ELF-1 (cell line): ENCODE results near the gene HSP90B1.
A peak's percentile ranks its signal among the peaks of the same experiment; 100 is the strongest.

Source experiments
- DNase-seq: peaks from one replicate; pipeline ENCODE4 v3.0.0-alpha.2; 2016; ENCODE audit warnings: low read depth, low spot score

Gene HSP90B1

GRCh38 chr12:103930034-103930786, at the start of gene HSP90B1:
TSS of gene HSP90B1 (plus strand) at chr12:103930410. CDS start at chr12:103930516, 106 bp downstream.
- DNase-seq, result peak; percentile 100

- DNase-seq, result no peak
Measured at GRCh38 chr12:103881261-103881660, 48.9 kb upstream of the HSP90B1 start.

DNA sequence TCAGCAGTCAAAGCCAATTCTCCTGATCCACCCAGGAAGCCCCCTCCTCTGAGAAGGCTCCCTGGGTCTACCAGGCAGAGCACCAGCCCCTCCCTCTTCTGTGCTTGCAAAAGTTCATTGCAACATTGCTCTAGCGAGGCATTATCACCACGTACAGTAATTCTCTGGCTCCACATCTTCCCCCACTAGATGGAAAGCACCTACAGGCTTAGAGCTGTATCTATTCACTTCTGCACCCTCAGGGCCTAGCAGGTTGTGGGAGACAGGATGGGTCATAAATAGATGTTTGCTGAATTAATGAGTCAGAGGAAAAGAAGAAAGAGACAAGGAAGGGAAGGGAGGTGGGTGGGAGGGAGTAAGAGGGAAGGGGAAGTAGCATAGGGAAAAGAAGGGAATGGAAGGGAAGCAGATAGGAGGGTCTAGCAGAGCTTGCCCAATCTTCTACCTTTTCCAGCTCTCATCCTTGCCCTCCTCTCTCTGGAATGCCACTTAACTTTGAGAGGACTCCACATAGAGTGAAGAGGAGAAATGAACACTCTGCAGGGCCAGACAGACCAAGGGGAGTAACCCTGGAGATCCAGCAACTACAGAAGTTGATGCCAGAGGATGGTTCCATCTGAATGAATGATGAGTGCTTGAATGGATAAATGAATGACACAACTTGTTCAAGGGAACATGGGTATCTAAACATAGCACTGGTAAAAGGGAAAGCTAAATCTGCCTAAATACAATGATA, 47.2 kb upstream of the HSP90B1 start:
- DNase-seq, result no peak

- no peak for DNase-seq
Measured at GRCh38 chr12:103883908-103884307, 46.3 kb upstream of the HSP90B1 start.

GRCh38 chr12:103884316-103884715, 45.9 kb upstream of the HSP90B1 start:
- no peak for DNase-seq

- DNase-seq, result no peak
Measured at GRCh38 chr12:103886195-103886797, 43.9 kb upstream of the HSP90B1 start.

DNA sequence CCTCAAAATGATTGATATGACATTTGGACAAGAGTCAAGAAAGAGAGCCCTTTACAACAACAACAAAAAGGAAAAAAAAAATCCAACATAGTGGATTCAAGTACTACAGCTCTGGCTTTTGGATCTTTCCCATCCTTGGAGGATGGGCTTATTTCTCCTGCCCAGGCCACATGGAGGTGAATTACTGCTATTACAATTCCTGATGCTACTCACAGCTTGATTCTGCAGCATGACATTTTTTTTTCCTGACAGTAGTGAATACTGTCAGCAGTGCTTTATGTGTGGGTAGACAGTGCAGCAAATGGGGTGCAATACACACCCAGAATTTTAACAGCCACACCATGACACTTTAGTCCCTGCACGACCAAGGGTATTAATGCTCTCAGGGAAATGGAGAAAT, 42.5 kb upstream of the HSP90B1 start:
- no peak for DNase-seq

GRCh38 chr12:103897316-103897715, 32.9 kb upstream of the HSP90B1 start:
- no peak for DNase-seq

DNA sequence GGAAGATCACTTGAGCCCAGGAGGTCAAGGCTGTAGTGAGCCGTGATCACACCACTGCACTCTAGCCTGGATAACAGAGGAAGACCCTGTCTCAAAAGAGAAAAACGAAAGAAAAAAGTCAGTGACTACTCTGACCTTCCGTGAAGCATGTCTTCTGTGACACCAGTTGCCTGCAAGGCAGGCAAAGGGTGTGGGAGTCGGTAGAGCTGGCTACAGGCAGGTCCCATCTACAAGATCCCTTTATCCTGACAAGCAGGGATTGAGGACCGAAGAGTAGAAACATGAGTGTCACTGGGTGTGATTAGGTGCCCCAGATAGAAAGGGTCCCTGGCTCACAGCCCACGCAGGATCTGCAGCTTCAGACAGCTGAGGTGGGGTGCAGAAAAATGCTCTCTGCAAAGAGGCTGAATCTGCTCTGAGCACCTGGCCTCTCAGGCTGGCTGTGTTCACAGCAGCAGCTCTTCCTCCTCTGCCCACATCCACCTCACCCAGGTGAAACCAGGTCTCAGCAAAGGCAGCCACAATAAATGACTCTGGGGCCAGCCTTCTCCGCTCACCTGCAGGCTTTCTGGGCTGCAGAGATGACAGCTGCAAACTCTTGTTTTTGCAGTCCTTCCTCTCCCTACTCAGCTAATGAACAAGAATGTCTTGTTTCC, 28.6 kb upstream of the HSP90B1 start:
- no peak for DNase-seq

- DNase-seq, result no peak
Measured at GRCh38 chr12:103903993-103904392, 26.2 kb upstream of the HSP90B1 start.

DNA sequence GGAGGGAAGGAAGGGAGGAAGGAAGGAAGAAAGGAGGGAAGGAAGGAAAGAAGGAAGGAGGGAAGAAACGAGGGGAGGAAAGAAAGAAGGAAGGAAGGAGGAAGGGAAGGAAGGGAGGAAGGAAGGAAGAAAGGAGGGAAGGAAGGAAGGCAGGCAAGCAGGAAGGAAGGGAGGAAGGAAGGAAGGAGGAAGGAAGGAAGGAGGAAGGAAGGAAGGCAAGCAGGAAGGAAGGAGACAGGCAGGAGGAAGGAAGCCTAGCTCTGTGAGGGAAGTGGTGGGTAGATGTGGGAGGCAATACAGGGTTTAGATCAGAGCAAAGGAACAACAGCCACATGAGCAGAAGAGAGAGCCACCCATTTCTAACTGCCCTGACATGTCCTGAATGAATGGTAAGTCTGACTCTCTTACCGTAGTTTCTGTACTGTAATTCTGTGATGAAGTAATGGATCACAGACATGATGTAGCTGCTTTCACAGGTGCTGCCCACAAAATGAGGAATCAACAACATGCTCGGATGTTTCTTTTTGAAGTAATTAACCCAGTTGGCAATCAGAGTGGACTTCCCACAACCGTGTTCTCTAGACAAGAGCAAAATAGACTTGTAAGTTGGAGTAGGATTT, 24.4 kb upstream of the HSP90B1 start:
- DNase-seq, result no peak

DNA sequence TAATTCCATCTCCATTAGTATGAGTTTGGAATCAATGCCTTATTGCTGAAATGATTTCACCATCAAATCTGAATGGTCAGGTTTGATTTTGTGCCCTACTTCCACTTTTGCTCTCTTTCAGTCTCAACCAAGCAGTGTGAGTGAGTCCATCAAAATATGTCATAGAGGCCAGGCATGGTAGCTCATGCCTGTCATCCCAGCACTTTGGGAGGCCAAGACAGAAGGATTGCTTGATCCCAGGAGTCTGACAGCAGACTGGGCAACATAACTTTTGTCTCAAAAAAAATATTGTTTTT, 22.0 kb upstream of the HSP90B1 start:
- DNase-seq, result no peak

DNA sequence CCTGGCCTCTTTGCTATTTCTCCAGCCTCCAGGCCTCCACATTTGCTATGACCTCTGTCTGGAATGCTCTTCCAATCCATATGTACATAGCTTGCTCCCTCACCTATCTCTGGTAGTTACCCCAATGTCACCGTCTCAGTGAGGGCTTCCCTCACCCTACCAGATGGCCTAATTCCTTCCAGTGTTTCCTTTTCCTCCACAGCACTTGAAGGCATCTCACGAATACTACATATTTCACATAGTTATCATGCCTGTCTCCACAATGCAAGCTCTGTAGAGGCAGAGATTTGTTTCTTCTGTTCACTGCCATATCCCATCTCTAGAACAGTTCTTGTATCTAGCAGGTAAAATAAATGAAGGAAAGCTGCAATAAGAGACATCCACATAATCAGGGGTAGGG, 21.3 kb upstream of the HSP90B1 start:
- no peak for DNase-seq

GRCh38 chr12:103909811-103910210, 20.4 kb upstream of the HSP90B1 start:
- no peak for DNase-seq

GRCh38 chr12:103912069-103912468, 18.1 kb upstream of the HSP90B1 start:
- DNase-seq, result no peak

DNA sequence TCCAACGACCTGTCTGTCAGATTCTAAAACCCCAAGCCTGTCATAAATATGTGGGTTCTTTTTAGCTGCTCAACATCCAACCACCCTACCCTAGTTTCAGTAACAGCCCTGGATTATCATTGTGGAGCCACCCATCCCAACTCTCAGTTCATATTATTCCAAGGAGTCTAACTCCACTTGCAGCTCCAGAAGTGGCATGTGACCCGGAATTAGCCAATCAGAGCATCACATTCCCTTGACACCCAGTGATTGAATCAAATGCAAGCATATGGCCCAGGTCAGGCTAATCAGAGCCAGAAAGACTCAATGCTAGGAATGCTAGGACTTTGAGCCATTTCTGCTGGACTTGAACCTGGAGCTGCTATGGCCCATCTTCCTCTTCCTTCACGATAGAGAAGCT, 17.1 kb upstream of the HSP90B1 start:
- no peak for DNase-seq

DNA sequence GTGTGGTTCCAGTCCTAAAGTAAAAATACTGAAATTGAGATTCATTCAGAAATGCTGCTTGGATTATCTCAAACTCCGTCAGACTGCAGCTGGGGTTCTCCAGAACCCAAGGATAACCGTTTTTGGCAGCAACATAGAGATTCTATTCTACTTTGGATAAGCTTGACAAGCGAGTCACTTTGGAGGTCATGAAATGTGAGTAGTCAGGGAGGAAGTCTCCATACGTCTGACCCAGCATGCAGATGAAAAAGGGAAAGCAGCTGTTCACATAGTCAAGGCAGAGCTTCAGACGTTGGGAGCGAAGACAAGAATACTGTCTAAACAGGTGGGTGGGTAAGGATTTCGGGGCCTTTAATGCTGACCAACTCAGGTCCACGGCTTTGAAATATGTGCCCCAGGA, 14.9 kb upstream of the HSP90B1 start:
- DNase-seq, result no peak

GRCh38 chr12:103917873-103918272, 12.3 kb upstream of the HSP90B1 start:
- DNase-seq, result no peak

DNA sequence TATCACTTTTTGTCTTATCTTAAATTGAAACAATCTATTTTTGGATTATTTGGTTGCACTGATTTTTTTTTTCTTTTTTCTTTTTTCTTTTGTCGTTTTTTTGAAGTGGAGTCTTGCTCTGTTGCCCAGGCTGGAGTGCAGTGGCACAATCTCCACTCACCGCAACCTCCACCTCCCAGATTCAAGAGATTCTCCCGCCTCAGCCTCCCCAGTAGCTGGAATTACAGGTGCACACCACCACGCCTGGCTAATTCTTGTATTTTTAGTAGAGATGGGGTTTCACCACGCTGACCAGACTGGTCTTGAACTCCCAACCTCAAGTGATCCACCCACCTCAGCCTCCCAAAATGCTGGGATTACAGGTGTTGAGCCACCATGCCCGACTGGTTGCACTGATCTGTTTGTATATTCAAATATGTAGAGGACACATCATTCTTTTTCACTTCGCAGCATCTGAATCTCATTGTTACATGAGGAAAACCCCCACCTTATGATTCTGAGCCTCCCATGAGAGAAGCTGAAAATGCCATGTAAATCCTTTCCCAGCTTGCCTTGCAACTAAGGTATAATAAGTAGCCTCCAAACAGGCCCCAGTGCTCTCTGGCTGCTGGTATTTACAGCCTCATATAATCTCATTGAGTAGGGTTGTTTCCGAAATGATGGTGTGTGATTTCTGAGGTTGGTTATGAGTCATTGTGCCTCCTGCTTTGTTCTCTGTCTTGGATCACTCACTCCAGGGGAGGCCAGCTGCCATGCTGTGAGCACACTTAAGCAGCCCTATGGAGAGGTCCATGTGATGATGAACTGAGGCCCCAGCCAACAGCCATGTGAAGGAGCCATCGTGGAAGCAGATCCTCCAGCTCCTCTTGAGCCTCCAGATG, 5.2 kb upstream of the HSP90B1 start:
- DNase-seq, result peak; percentile 35

DNA sequence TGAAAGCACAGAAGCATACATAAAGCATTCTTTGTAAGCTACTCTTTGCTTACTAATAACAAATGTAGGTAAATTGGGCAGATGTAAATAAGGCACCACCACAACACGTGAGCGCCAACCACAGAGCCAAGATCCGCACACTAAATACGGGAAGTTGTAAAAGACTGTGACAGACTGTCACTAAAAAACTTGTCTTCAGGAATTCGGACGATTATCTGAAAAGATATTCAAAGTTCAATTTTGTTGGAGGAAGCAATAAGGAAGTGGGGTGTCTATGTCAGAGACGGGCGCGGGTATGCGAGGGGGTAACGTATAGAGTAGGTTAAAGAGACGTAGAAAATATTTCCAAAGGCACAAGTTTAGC, 1.5 kb upstream of the HSP90B1 start:
- no peak for DNase-seq
